HG03159 (cell line): ENCODE measurements around the gene ZHX3.

Experiments
- ATAC-seq: cut with Tn5 transposase; IDR thresholded peaks from one replicate; pipeline ENCODE4 v1.9.1; 2021; ENCODE audit warnings: mild to moderate bottlenecking, moderate library complexity; ENCODE audit not compliant: unreplicated experiment

The ZHX3 gene

DNA sequence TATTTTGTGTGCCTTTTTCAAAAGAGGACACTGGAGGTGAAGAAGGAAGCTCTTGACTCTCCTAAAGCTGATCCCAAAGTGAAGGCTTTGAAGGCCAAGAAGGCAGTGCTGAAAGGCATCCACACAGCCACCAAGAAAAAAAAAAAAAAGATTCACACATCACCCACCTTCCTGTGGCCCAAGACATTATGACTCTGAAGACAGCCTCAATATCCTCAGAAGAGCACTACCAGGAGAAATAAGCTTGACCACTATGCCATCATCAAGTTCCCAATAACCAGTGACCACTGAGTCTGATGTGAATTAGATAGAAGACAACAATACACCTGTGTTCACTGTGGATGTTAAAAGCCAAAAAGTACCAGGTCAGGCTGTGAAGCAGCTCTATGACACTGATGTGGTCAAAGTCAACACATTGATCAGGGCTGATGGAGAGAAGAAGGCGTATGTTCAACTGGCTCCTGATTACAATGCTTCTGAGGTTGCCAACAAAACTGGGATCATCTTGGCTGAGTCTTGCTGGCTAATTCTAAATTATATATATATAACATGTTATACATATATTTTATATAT, 120.8 kb downstream of the ZHX3 start:
- ATAC-seq: no peak

DNA sequence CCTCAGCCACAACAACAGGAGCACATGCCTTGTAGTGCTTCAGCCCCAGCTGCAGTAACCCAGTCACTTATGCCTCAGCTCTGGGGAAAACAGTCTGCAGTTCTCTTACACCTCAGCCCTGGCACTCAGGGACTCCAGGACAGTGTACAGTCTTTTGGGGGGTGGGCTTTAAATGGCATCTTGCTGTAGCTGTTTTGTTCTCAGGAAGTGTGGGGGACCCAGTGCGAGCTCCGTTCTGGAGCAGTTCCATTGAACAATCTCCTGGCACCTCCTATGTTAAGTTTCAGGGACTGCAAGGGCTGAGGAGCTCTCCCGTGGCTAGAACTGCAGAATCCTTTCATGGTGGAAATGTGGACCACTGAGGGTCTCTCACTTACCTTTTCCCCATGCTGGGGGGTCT, 125.0 kb downstream of the ZHX3 start:
- ATAC-seq: no peak

DNA sequence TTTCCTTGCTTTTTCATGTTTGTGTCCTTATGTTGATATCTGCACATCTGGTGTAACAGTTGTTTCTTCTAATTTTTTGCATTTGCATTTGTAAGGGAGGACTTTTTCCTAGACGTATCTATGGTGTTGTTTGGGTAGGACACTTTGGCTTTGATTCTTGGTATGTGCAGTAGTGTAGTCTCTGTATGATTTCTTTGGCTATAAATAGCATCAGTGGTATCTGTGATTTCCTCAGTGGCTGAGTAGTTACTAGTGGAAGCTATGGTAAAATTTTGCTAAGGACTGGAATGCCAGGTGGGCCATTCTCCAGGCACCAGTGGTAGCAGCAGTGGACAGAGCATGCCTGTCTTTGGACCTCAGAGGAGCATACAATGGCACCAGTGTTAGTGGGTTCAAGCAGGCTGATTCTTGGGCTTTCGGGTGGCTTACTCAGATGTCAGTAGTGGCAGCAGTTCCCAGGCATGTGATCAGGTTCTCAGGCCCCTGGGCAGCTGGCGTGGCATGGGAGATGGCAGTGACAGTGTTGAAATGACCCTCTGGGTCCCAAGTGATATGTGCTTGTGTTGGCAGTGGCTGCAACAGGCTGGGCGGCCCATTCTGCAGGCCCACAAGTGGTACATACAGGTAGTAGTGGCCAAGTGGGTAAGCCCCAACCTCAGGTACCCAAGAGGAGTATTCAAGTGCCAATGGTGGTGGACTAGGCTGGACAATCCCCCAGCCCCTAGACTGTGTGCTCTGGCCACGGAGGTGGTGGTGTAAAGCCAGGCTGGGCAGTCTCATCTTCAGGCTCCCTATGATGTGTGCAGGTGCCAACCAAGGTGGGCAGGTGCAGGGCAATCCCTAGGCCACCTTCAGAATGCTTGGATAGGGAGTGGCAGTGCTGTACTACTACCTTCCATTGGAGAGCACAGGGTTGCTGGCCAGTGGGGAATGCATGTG, 125.7 kb downstream of the ZHX3 start:
- ATAC-seq: no peak

DNA sequence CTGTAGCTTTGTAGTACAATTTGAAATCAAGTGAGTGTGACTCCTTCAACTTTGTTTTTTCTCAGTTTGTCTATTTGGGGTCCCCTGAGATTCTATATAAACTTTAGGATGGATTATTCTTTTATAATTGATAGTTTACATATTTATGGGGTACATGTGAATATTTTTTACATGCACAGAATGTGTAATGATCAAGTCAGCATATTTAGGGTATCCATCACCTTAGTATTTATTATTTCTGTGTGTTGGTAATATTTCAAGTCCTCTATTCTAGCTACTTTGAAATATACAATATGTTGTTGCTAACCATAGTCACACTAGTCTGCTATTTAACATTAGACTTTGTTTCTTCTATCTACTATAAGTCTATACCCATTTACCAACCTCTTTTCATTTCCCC, 129.9 kb downstream of the ZHX3 start:
- no peak for ATAC-seq

DNA sequence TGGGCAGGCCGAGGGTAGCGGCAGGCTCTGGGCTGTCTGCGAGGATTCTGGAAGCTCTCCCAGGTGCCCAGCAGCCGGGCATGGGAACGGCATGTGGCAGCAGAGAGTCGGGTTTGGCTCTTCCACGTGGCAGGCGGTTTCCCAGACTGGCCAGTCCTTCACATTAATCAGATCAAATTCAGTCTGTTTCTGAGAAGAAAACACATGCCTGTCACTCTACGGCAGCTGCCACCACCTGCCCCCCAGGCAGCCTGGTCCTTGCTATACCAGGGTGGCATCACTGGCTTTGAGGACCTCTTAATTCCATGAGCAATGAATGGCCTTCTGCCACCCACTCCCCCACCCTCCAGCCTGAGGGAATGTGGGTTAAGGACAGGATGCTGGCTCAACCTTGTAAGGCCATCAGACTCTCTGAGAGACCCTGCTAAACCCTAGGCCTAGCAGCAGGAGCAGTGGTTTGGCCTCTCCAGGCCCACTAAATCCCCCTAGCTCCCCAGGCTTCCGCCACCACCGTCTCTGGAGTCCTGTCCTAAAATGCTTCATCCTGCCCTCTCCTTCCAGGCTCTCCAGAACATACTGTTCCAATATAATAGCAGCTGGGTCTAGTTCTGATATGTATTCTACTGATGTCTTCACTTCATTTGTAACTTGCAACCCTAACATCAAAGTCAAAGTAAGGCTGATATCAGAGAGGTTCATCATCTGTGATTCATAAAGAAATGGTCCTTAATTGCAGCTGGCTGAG, 132.3 kb downstream of the ZHX3 start:
- no peak for ATAC-seq

DNA sequence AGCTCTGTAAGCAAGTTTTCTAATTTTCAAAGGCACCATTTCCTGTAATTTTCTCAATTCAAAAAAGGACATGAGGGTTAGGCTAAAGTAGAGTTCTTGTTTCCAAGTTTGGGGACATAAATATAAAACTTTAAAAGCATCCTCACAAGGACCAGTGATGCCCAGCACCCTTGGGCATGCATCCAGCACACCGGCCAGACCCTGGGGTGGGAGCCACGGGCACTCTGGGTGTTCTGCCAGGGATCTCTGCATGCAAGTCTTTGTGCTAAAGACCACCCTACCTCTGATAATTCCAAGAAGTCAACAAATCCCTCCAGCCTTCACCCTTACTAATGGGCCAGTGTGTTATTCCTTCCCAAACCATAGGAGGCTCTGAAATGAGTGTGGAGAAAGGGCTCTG, 133.7 kb downstream of the ZHX3 start:
- ATAC-seq: no peak

DNA sequence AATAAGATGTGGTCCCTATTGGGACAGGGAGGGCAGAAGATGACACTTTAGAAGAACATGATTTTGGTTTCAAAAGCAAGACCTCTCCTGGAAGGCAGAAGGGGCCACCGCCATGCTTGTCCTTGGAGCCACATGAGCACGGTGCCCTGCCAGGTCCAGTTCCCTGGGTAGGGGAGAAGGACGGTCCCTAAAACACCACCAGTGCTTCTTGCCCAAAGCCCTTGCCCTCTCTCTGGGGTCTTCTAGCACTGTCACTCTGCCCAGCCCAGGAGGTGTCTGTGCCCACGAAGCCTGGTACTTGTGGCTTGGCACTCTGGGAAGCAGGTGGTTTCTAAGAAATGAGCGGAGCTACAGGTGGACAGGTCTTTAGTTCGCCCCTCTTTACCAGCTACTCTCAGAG, 134.1 kb downstream of the ZHX3 start:
- ATAC-seq: no peak

DNA sequence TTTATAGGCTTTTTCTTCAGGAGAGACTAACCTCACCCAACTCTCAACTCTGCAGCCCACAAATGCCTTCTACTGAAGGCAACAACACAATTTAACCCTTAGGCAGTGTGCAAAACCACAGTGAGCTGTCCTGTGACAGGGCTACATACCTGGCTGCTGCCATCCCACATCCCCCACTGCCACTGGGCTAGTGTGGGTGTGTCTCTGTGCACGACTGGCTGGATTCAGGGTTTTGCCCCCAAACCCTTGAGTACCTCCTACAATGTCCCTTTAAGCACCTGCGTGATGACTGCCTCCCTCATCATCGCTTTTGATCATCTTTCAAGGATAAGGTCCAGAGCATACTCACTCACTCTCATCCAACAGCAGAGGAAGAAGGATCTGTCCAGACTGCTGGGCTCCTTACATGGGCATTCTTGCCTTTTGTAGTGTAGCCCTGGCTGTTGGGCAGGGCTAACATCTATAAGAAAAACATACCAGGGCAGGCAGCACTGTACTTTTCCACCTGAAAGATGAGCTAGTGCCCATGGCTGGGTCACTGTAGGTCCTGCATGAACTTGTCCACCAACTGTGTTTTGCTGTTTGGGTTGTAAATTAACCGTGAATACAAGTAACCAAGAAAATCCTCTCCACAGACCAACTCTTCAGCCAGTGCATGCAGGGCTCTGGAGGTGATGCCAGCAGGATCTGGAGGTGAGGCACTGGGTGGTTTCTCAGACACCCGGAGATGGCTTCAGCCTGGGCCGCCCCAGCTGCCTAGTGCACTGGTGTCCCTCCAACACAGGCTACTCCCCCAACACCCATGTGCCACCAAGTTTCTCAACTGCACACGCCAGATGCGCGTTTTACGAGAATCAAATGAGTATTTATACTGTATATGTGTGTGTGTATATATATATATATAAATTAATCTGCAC, 135.0 kb downstream of the ZHX3 start:
- no peak for ATAC-seq

DNA sequence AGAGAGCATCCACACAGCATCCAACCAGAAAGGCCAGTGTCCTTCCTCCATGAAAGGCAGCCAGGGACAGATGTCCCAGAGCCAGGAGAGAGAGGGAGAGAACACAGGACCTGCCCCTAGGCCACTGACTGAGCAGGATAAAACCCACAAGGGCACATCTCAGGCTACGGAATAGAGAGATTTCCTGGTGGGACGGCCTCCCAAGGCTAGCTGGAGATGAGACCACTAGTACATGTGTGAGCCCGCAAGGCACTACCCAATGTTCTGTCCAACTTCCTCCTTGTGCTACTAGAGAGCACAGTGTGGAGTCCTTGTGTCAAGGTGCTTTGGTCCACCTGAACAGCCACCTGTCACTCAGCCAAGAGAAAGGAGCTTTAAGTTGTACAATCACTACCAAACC, 136.0 kb downstream of the ZHX3 start:
- ATAC-seq: no peak

DNA sequence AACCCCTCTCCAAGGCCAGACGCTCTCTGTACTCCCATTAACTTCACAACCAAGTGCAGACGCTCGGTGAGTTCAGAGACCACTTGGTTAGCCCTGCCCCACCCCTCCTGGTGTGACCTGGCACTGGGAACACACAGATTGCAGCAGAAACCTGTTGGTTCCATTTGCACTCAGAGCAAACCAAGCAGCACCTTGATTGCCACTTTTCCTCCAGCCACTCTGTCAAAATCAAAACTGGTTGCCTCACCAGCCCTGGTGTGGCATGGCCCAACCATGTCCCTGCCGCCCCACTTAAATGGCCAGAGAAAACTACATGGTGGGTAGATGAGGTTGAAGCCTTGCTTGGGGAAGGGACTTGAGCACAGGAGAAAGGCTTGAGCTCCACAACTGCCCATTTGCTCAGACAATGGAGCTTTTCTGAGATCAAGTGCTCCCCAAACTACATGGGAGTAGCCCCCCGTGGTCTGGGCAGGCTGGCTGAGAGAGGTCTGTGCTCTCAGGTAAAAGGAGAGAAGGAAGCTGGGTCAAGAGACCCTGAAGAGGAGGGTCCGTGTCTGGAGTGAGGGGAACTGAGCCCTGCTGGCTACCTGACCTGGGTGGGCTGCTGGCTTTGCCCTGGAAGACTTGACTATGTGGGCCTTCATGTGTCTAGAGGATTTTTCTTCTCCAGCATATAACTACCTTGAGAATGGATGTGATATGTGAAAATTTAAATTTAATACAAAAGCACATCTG, 136.8 kb downstream of the ZHX3 start:
- no peak for ATAC-seq

DNA sequence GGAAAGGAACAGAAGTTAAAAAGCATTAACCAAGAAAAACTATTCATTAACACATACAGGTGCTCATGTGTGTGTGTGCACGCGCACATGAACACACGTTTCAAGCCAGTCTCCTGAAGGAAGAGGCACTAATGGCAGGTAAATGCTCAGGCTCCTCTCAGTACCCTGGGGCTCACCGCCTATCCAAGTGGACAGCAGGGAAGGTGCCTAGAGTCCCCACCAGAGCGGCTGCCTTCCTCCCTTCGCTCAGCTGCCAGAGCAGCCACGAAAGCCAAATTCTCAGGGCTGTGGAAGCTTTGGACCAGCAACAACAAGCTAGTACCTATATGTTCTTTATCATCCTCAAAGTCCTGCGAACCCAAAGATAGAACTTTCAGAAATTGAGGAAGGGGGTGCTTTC, 137.6 kb downstream of the ZHX3 start:
- ATAC-seq: no peak

DNA sequence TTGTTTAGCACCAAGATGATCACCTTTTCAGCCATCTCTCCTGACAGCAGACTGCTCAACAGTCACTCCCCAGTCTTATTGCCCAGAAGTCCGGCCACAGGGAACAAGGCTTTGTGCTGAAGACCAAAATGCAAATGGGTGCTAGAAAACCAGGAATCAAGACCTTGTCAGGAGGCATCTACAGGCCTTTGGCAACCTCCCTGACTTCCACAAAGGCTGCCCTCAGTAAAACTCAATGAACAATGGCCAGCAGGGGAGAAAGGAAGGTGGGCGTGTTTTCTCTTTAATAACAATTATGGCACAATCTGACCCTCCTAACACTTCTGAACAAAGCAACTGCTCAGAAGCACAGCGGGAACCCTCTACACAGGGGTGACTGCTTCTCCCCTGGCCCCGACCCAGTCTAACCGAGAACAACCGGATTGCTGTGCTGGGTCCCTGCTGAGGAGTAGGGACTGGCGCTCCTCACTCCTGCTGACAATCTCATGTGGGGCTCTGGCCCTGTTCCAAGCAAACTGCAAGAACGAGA, 138.6 kb downstream of the ZHX3 start:
- ATAC-seq: no peak

DNA sequence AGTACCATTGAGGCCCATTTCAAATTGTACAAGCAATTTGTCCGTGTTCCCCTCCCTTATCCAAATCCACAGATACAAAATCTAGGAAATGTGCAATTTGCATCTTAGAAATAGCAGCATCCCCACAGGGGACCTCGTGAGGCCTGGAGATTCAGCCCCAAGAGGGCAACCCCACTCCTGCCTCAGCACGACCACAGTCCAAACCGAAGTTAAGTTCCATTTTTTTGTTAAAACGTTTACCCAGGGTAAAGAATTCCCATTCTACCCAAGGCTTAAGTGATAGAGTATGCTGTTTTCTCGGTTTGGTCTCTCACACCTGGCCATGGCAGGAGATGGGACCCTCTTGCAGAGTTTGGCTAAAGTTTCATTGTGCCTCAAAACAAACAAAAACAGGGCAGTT, 139.0 kb downstream of the ZHX3 start:
- no peak for ATAC-seq

DNA sequence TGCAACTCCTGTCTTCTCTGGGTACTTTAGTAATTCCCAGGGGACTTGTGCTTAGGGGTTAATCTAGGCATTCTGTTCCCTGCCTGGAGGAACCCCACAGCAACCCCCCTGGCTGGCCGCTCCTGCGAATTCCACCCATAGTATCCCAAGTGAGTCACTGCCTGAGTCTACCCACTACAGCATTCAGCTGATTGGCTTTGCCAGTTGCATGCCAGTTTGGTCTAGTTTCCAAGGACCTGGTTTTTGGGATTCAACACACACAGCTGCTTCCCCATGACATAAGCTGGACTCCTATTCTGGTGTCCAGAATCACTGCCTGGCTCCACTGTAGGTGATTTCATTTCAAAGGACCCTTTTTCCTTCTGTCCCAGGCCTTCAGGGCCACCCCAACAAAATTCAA, 139.9 kb downstream of the ZHX3 start:
- no peak for ATAC-seq

DNA sequence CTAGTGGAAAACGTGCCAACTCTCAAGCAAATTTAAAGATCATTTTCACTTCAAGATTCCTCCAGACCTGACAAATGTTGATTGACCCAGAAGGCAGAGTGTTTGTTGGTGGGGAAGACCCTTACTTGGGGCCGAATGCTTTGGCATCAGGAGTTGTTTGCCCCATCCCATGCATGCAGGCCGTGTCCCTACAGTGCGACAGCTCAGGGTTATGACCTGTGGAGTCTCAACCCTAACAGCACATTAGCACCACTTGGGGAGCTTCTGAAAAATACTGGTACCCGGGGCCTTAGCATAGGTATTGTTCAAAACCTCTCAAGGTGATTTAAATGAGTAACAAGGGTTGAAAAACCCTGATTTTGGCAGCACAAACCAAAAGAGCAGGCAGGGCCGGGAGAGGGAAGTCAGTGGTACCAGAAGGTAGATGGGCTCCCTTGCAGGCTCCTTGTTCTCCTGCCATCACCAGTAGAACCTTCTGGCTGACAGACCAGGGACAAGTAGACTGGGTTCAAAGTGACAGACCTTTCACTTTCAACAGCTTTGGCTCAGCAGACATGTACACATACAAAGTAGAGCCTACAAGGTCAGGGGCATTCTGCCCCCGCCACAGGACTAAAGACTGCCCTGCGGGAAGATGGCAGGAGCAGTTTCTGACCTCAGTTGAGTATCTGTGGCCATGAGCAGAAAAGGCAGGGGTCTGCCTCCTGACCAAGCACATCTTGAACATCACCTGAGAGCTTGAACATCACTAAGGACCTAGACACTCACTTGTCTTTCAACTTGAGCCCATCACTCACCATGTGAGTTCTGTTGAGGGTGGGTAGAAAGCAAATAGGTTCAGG, 140.6 kb downstream of the ZHX3 start:
- ATAC-seq: no peak

DNA sequence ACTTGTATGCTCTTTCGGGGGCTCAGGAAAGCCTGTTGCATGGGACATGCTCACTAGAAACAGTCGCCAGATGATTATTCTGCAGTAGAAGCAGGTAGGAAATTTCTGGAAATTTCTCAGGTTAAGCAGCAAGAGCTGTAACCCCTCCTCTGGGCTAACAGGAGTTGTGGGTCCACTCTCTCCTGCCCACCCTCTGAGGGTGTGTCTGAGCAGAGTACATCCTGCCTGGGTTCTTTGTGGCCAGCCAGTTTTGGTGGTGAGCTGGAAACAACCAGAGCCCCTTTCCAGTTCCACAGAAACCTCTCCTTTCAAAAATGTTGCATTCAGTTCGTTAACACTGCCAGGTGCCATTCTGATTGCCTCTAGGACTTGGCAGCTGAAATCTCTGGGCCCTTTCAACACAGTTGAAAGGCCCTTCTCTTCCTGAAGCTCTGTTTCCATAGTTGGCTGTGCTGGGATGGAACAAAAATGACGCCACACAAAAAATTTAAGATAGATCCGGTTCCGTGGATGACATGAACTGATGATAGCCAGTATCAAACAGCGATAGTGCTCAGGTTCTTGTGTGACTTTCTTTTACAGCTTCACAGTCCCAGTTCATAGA, 141.7 kb downstream of the ZHX3 start:
- ATAC-seq: no peak

DNA sequence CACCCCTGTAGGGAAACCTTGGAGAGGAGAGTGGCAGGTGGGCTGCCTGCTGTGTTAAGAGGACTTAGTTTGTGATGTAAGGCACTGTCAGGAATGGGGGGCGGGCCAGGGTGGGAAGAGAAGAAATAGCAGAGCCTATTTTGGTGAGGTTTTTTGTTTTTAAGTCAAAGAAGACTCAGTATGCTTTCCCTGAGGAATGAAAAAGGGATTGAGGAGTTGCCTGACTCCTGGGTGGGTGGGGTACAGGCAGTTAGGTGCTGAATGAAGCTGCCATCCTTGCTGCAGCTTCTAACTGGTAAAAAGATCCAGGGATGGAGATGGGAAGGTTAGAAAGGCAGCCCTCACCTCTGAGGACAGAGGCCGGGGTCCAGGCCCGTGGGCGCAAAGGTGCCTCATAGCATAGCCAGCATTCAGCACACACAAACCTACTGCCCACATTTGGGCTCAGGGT, 142.3 kb downstream of the ZHX3 start:
- ATAC-seq: no peak

DNA sequence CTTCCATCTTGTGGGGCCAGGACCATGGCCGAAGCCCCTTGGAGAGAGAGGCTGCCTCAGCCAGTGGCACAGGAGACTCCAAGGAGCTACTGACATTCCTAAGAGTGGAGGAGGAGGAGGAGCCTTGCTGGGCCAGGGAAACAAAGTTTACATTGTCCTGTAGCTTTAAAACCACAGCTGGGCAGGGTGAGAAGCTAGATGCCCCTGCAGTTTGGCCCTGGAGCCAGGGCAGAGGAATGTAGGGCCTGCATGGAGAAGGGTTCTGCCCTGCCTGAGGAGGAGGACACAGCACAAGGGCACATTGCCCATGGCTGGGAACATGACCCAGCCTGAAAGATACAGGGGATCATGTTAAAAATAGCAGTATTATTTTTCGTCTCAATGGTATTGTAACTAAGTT, 142.7 kb downstream of the ZHX3 start:
- no peak for ATAC-seq

DNA sequence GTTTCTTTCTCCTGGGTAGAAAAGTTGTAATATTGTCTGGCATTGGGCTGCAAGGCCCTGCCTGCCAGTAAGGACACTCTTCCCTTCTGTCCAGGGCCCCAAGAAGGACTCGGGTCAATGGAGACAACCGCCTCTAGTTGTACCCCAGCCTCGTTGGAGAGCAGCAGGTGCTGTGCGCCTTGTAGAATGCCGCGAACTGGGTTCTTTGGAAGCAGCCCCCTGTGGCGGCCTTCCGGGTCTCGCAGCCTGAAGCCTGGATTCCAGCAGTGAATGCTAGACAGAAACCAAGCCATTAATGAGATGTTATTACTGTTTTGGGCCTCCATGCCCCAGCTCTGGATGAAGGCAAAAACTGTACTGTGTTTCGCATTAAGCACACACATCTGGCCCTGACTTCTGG, 143.2 kb downstream of the ZHX3 start:
- ATAC-seq: no peak
